ENCODE measurements around the gene NUDT17.
A peak's percentile ranks its signal among the peaks of the same experiment; 100 is the strongest.

The NUDT17 gene

GRCh38 chr1:145859491-145860023 lies 14.1 kb downstream of the NUDT17 start:
- in situ Hi-C loops (cut with MboI; ENCODE audit: low pct_unique_long_range_greater_than_20kb, low sequenced_read_pairs, unreplicated experiment) = no loop called here
- no peak for TF ChIP-seq CTCF (IDR thresholded peaks at IDR 0.05; ENCODE audit: extremely low read depth, insufficient read depth, missing control alignments)
- DNase-seq (ENCODE audit: low spot score) = peak; percentile 93

GRCh38 chr1:145863282-145864018 lies 18.0 kb downstream of the NUDT17 start:
- DNase-seq (ENCODE audit: low spot score) = no peak
- in situ Hi-C loops (cut with MboI; ENCODE audit: low pct_unique_long_range_greater_than_20kb, low sequenced_read_pairs, unreplicated experiment) = no loop called here
- no peak for TF ChIP-seq CTCF (IDR thresholded peaks at IDR 0.05; ENCODE audit: extremely low read depth, insufficient read depth, missing control alignments)

- no peak for TF ChIP-seq CTCF (IDR thresholded peaks at IDR 0.05; ENCODE audit: extremely low read depth, insufficient read depth, missing control alignments)
- in situ Hi-C loops (cut with MboI; ENCODE audit: low pct_unique_long_range_greater_than_20kb, low sequenced_read_pairs, unreplicated experiment) = no loop called here
- DNase-seq (ENCODE audit: low spot score) = no peak
Observed at GRCh38 chr1:145868232-145868631, 22.8 kb downstream of the NUDT17 start.

GRCh38 chr1:145871994-145872924 lies 26.8 kb downstream of the NUDT17 start:
- TF ChIP-seq CTCF (IDR thresholded peaks at IDR 0.05; ENCODE audit: extremely low read depth, insufficient read depth, missing control alignments) = peak; percentile 14
- in situ Hi-C loops (cut with MboI; ENCODE audit: low pct_unique_long_range_greater_than_20kb, low sequenced_read_pairs, unreplicated experiment) = no loop called here
- peak; percentile 56 for DNase-seq (ENCODE audit: low spot score)

- DNase-seq (ENCODE audit: low spot score) = no peak
- in situ Hi-C loops (cut with MboI; ENCODE audit: low pct_unique_long_range_greater_than_20kb, low sequenced_read_pairs, unreplicated experiment) = loop anchor here (25.0 kb wide), 1 partner anchor 138 kb away; the partner anchor contains the start of gene HJV
- no peak for TF ChIP-seq CTCF (IDR thresholded peaks at IDR 0.05; ENCODE audit: extremely low read depth, insufficient read depth, missing control alignments)
Observed at GRCh38 chr1:145874646-145875045, 29.2 kb downstream of the NUDT17 start.

- TF ChIP-seq CTCF (IDR thresholded peaks at IDR 0.05; ENCODE audit: extremely low read depth, insufficient read depth, missing control alignments) = no peak
- in situ Hi-C loops (cut with MboI; ENCODE audit: low pct_unique_long_range_greater_than_20kb, low sequenced_read_pairs, unreplicated experiment) = loop anchor here (25.0 kb wide), 1 partner anchor 134 kb away; the partner anchor contains the start of gene HJV
- no peak for DNase-seq (ENCODE audit: low spot score)
Observed at GRCh38 chr1:145877923-145878486, 32.6 kb downstream of the NUDT17 start.
